ENCODE results near the gene ESPN. TPM values are rescaled to one million over a fixed set of nuclear protein-coding genes. Genes with fewer than 3 reads are reported as not detected.
A peak's percentile ranks its signal among the peaks of the same experiment; 100 is the strongest.
"Not testable (repeated sequence)": the region's sequence is repeated elsewhere in the genome, so short reads cannot be mapped to it uniquely, and the experiment has no call there.

Gene ESPN
- total RNA-seq, 2 experiments from 2014 or later: 2.0 to 3.9 TPM

DNA sequence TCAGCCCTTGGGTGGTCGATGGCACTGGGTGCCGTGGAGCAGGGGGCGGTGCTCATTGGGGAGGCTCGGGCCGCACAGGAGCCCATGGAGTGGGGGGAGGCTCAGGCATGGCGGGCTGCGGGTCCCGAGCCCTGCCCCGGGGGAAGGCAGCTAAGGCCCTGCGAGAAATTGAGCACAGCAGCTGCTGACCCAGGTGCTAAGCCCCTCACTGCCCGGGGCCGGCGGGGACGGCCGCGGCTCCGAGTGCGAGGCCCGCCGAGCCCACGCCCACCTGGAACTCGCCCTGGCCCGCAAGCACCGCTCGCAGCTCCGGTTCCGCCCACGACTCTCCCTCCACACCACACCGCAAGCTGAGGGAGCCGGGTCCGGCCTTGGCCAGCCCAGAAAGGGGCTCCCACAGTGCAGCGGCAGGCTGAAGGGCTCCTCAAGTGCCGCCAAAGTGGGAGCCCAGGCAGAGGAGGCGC lies 28.8 kb upstream of the ESPN start:
- peaks cover 27% of the 10 kb centered on the region for H3K4me1 ChIP-seq (ENCODE audit: insufficient read depth, low read length)
- not testable (repeated sequence) for DNase-seq; H3K4me3 Mint-ChIP-seq; H3K36me3 ChIP-seq (ENCODE audit: insufficient read depth, low read length); H3K27ac Mint-ChIP-seq; H3K9me3 ChIP-seq (ENCODE audit: control insufficient read depth in 1 of 2, insufficient read depth in 1 of 2, low read length in 2 of 2); H3K4me3 ChIP-seq (ENCODE audit: low read length); ATAC-seq (ENCODE audit: poor library complexity); H3K27me3 Mint-ChIP-seq; H3K27ac ChIP-seq (ENCODE audit: low read depth in 1 of 2, low read length in 2 of 2); H3K27me3 ChIP-seq (ENCODE audit: control insufficient read depth in 1 of 2, insufficient read depth in 2 of 2, low read length in 2 of 2); H3K36me3 Mint-ChIP-seq (ENCODE audit: low read depth); H3K9me3 Mint-ChIP-seq
- ChIA-PET POLR2A (interaction anchor here (4.1 kb wide), 1 partner anchor 37 kb away, joined by 41 read pairs; no protein-coding TSS in a partner anchor), CTCF (interaction anchor here (1.7 kb wide), 1 partner anchor 19 kb away, joined by 3 read pairs; no protein-coding TSS in a partner anchor)
- intact Hi-C loops (cut with DNase I, micrococcal nuclease): loop anchor here in 1 of 2 experiments (10.0 kb wide), 1 partner anchor 389 kb away; the partner anchor contains the start of gene CAMTA1
- peaks cover 31% of the 10 kb centered on the region for H3K4me1 Mint-ChIP-seq (ENCODE audit: low read depth)

DNA sequence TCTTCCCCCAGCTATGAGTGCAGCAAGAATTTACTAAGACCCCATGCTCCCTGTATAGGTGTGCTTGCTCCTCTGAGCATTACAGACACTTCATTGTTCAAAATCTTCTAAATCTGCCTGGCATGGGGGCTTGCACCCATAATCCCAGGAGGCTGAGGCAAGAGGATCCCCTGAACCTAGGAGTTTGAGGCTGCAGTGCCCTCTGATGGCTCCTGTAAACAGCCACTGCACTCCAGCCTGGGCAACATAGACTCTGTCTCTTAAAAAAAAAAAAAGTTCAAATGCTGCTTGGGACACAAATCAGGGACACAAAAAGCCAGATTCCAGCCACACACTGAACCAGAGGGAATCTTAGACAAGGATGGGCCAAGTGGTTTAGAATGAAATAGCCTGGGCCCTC lies 27.6 kb upstream of the ESPN start:
- Histone ChIP-seq H3K27ac (ENCODE audit: low read depth in 1 of 2, low read length in 2 of 2) (no peak overlapping the region), H3K4me1 (ENCODE audit: insufficient read depth, low read length) (peaks cover 23% of the 10 kb centered on the region), H3K9me3 (ENCODE audit: control insufficient read depth in 1 of 2, insufficient read depth in 1 of 2, low read length in 2 of 2) (no peaks in the 10 kb centered on the region), H3K27me3 (ENCODE audit: control insufficient read depth in 1 of 2, insufficient read depth in 2 of 2, low read length in 2 of 2) (no peaks in the 10 kb centered on the region), H3K36me3 (ENCODE audit: insufficient read depth, low read length) (no peaks in the 10 kb centered on the region), H3K4me3 (ENCODE audit: low read length) (no peak overlapping the region)
- ATAC-seq (ENCODE audit: poor library complexity) (no peak), DNase-seq (no peak)
- H3K27me3 Mint-ChIP-seq: no peaks in the 10 kb centered on the region
- peaks cover 28% of the 10 kb centered on the region for H3K4me1 Mint-ChIP-seq (ENCODE audit: low read depth)
- H3K36me3 Mint-ChIP-seq (ENCODE audit: low read depth): no peaks in the 10 kb centered on the region
- intact Hi-C loops (cut with DNase I, micrococcal nuclease): loop anchor here in 1 of 2 experiments (10.0 kb wide), 1 partner anchor 388 kb away; the partner anchor contains the start of gene CAMTA1
- no peaks in the 10 kb centered on the region for H3K9me3 Mint-ChIP-seq
- peak overlapping the region; percentile 70 for H3K4me3 Mint-ChIP-seq
- TF ChIP-seq, protein P1, sequence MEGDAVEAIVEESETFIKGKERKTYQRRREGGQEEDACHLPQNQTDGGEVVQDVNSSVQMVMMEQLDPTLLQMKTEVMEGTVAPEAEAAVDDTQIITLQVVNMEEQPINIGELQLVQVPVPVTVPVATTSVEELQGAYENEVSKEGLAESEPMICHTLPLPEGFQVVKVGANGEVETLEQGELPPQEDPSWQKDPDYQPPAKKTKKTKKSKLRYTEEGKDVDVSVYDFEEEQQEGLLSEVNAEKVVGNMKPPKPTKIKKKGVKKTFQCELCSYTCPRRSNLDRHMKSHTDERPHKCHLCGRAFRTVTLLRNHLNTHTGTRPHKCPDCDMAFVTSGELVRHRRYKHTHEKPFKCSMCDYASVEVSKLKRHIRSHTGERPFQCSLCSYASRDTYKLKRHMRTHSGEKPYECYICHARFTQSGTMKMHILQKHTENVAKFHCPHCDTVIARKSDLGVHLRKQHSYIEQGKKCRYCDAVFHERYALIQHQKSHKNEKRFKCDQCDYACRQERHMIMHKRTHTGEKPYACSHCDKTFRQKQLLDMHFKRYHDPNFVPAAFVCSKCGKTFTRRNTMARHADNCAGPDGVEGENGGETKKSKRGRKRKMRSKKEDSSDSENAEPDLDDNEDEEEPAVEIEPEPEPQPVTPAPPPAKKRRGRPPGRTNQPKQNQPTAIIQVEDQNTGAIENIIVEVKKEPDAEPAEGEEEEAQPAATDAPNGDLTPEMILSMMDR (IDR thresholded peaks at IDR 0.05): no peak
- peak overlapping the region; percentile 66 for H3K27ac Mint-ChIP-seq
- ChIA-PET CTCF (no interaction called here), POLR2A (no interaction called here)

DNA sequence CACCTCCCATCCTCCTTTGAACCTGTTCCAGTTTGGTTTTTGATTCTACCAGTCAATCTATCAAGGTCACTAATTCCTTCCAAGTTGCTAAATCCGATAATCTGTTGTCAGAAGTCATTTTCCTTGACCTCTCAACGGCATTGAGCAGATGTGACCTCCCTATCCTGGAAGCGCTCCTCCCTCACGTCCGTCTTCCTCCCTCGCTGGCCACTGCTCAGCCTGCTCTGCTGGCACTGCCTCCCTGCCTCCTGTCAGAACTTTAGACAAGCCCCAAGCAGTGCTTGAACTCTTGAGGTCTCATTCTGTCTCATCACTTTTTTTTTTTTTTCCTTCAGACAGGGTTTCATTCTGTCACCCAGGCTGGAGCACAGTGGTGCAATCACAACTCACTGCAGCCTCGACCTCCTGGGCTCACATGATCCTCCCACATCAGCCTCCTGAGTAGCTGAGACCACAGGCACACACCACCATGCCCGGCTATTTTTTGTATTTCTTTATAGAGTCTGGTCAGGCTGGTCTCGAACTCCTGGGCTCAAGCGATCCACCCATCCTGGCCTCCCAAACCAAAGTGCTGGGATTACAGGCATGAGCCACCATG lies 26.6 kb upstream of the ESPN start:
- H3K27ac ChIP-seq (ENCODE audit: low read depth in 1 of 2, low read length in 2 of 2): no peak overlapping the region
- H3K9me3 ChIP-seq (ENCODE audit: control insufficient read depth in 1 of 2, insufficient read depth in 1 of 2, low read length in 2 of 2): no peaks in the 10 kb centered on the region
- H3K4me1 ChIP-seq (ENCODE audit: insufficient read depth, low read length): peaks cover 15% of the 10 kb centered on the region
- intact Hi-C loops (cut with DNase I, micrococcal nuclease): loop anchor here in 1 of 2 experiments (10.0 kb wide), 1 partner anchor 387 kb away; the partner anchor contains the start of gene CAMTA1
- ChIA-PET POLR2A (no interaction called here), CTCF (no interaction called here)
- H3K27me3 ChIP-seq (ENCODE audit: control insufficient read depth in 1 of 2, insufficient read depth in 2 of 2, low read length in 2 of 2): peaks cover 0 to 3% of the 10 kb centered on the region in 2 experiments
- TF ChIP-seq, protein P1 (IDR thresholded peaks at IDR 0.05): no peak
- Mint-ChIP-seq H3K36me3 (ENCODE audit: low read depth) (no peaks in the 10 kb centered on the region), H3K4me1 (ENCODE audit: low read depth) (peaks cover 23% of the 10 kb centered on the region), H3K9me3 (no peaks in the 10 kb centered on the region), H3K4me3 (no peak overlapping the region), H3K27ac (no peak overlapping the region), H3K27me3 (no peaks in the 10 kb centered on the region)
- DNase-seq (no peak), ATAC-seq (ENCODE audit: poor library complexity) (no peak)
- H3K4me3 ChIP-seq (ENCODE audit: low read length): no peak overlapping the region
- no peaks in the 10 kb centered on the region for H3K36me3 ChIP-seq (ENCODE audit: insufficient read depth, low read length)
